ENCODE measurements around the gene PCGF5.

DNA sequence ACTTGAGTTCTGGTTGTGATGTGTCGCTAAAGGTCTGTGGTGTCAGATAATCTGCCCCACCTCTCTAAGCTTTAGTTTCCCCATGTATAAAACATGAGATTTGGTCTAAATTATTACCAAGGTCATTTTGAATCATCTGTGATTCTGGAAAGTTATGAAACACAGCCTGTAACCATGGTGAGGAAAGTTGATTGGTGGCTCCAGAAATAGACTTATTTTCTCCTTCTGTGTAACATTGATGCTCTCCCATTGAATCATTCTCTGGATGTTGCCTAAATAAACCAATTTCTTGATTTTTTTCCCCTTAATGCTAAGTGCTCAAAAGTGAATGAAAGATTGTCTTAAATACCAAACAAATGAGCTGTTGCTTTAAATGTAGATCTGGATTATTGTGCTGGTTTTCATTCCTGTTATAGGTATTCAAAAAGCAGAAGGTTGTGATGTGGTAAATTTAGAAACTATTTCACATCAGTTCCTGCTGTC, 30.0 kb upstream of the PCGF5 start:
- TF ChIP-seq EZH2phosphoT487 (IDR thresholded peaks at IDR 0.05; ENCODE audit: borderline replicate concordance, low read depth), result no peak
- TF ChIP-seq, protein P1, sequence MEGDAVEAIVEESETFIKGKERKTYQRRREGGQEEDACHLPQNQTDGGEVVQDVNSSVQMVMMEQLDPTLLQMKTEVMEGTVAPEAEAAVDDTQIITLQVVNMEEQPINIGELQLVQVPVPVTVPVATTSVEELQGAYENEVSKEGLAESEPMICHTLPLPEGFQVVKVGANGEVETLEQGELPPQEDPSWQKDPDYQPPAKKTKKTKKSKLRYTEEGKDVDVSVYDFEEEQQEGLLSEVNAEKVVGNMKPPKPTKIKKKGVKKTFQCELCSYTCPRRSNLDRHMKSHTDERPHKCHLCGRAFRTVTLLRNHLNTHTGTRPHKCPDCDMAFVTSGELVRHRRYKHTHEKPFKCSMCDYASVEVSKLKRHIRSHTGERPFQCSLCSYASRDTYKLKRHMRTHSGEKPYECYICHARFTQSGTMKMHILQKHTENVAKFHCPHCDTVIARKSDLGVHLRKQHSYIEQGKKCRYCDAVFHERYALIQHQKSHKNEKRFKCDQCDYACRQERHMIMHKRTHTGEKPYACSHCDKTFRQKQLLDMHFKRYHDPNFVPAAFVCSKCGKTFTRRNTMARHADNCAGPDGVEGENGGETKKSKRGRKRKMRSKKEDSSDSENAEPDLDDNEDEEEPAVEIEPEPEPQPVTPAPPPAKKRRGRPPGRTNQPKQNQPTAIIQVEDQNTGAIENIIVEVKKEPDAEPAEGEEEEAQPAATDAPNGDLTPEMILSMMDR (IDR thresholded peaks at IDR 0.05), result no peak
